HEK293 (cell line): Measurements from ENCODE around the gene SLC2A11.

Experiments used
- CTCF ChIA-PET: fragments of 350-600 bp; formaldehyde crosslinking; extraction: SDS; loops from one replicate; lab custom pipeline; 2021; ENCODE audit warnings: antibody characterized with exemption; lab: Yijun Ruan, JAX
- POLR2A ChIA-PET: fragments of 300-600 bp; formaldehyde crosslinking; extraction: SDS; loops from one replicate; lab custom pipeline; 2020; ENCODE audit warnings: antibody characterized with exemption, inconsistent platforms; lab: Yijun Ruan, JAX
- H3K27ac ChIP-seq: fragments of 200-500 bp; sonication (Bioruptor generic); 2 replicates; pipeline ENCODE4 v1.5.1; 2014; ENCODE audit warnings: low read depth, low read length, control low read depth, inconsistent platforms; ENCODE audit errors: extremely low read depth
- H3K36me3 ChIP-seq, 2 experiments: fragments of 200-500 bp in 1 of 2; sonication (Bioruptor generic) in 1 of 2; 1 replicate in 1 of 2; 2 replicates in 1 of 2; pipeline ENCODE4 v1.5.1; 2014 to 2017; ENCODE audit warnings: inconsistent platforms in 2 of 2, low read length in 2 of 2; ENCODE audit not compliant: control insufficient read depth in 2 of 2, insufficient read depth in 1 of 2
- H3K4me1 ChIP-seq: fragments of 200-500 bp; sonication (Bioruptor generic); 2 replicates; pipeline ENCODE4 v1.5.1; 2014; ENCODE audit warnings: mild to moderate bottlenecking, low read length, inconsistent platforms; ENCODE audit not compliant: control insufficient read depth, insufficient read depth
- H3K4me3 ChIP-seq: 2 replicates; pipeline ENCODE4 v1.5.1; 2011; ENCODE audit warnings: low read depth, mild to moderate bottlenecking, control low read depth, low read length, moderate library complexity
- H3K9me3 ChIP-seq: fragments of 200-500 bp; sonication (Bioruptor generic); 2 replicates; pipeline ENCODE4 v1.5.1; 2014; ENCODE audit warnings: low read depth, low read length, inconsistent platforms; ENCODE audit not compliant: control insufficient read depth, insufficient read depth
- PRDM1 ChIP-seq: fragments of 450-650 bp; formaldehyde crosslinking; IDR thresholded peaks from 2 replicates; pipeline ENCODE4; 2016; ENCODE audit warnings: missing biosample characterization, missing genetic modification characterization
- SALL2 ChIP-seq: fragments of 450-650 bp; formaldehyde crosslinking; IDR thresholded peaks from 2 replicates; pipeline ENCODE4 v1.5.0; 2017; ENCODE audit warnings: missing biosample characterization, mild to moderate bottlenecking, missing genetic modification characterization, borderline replicate concordance
- SETDB1 ChIP-seq: IDR thresholded peaks from one replicate; pipeline ENCODE4 v1.6.1; 2017; ENCODE audit warnings: mild to moderate bottlenecking, low read length, moderate library complexity, mixed read lengths; ENCODE audit not compliant: insufficient read length
- TRIM28 ChIP-seq: IDR thresholded peaks from 2 replicates; pipeline ENCODE4 v1.6.1; 2011; ENCODE audit warnings: low read length, control low read depth, borderline replicate concordance
- ZNF23 ChIP-seq: fragments of 450-650 bp; formaldehyde crosslinking; IDR thresholded peaks from 2 replicates; pipeline ENCODE4 v1.5.1; 2016; ENCODE audit warnings: missing biosample characterization, missing genetic modification characterization, borderline replicate concordance
- ZNF302 ChIP-seq: fragments of 450-650 bp; formaldehyde crosslinking; IDR thresholded peaks from 2 replicates; pipeline ENCODE4 v1.5.1; 2016; ENCODE audit warnings: missing biosample characterization, missing genetic modification characterization, low read depth
- ZNF354C ChIP-seq: fragments of 450-650 bp; formaldehyde crosslinking; IDR thresholded peaks from 2 replicates; pipeline ENCODE4 v1.5.1; 2016; ENCODE audit warnings: missing biosample characterization, missing genetic modification characterization, low read depth, borderline replicate concordance
- ZNF549 ChIP-seq: fragments of 450-650 bp; IDR thresholded peaks from 2 replicates; pipeline ENCODE4 v1.5.1; 2018; ENCODE audit warnings: missing biosample characterization, missing genetic modification characterization, mild to moderate bottlenecking, inconsistent platforms, moderate library complexity
- ZNF670 ChIP-seq: fragments of 450-650 bp; formaldehyde crosslinking; IDR thresholded peaks from 2 replicates; pipeline ENCODE4 v1.5.1; 2016; ENCODE audit warnings: missing biosample characterization, missing genetic modification characterization, low read depth
- ZNF776 ChIP-seq: fragments of 450-650 bp; formaldehyde crosslinking; IDR thresholded peaks from 2 replicates; pipeline ENCODE4 v1.5.0; 2017; ENCODE audit warnings: missing biosample characterization, missing genetic modification characterization, borderline replicate concordance
- ZNF791 ChIP-seq: fragments of 450-650 bp; formaldehyde crosslinking; IDR thresholded peaks from 2 replicates; pipeline ENCODE4 v1.5.1; 2016; ENCODE audit warnings: missing biosample characterization, missing genetic modification characterization
- TF ChIP-seq, protein P1 (sequence below): fragments of 450-650 bp; formaldehyde crosslinking; IDR thresholded peaks from 2 replicates; pipeline ENCODE4 v1.5.1; 2016; ENCODE audit warnings: missing biosample characterization, missing genetic modification characterization
- TF ChIP-seq, protein P2 (sequence below): fragments of 450-650 bp; formaldehyde crosslinking; IDR thresholded peaks from 2 replicates; pipeline ENCODE4 v1.5.1; 2016; ENCODE audit warnings: missing biosample characterization, missing genetic modification characterization, borderline replicate concordance
- TF ChIP-seq, protein P3 (sequence below): fragments of 450-650 bp; formaldehyde crosslinking; IDR thresholded peaks from 2 replicates; pipeline ENCODE4 v1.5.1; 2016; ENCODE audit warnings: missing biosample characterization, missing genetic modification characterization, borderline replicate concordance

Gene SLC2A11

DNA sequence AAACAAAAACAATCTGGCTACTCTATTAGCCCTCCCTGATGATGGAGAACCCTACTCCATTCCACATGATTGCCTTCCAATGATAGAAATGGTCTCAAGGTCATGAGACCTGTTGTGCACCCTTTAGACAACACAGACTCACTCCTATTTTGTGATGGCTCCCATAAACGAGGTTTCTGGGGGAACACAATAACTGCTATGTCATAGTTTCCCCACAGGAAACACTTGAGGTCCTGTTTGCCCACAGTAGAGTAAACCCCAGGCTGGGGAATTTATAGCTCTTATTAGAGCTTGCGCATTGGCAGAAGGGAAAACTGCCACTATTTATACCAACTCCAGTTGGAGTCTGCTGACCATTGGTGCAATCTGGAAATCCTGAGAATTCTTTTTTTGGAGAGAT is 65.2 kb downstream of the SLC2A11 start:
- H3K27ac ChIP-seq: no peak overlapping the region
- no peak overlapping the region for H3K4me3 ChIP-seq
- no peaks in the 10 kb centered on the region for H3K36me3 ChIP-seq
- H3K4me1 ChIP-seq: no peaks in the 10 kb centered on the region
- H3K9me3 ChIP-seq: no peaks in the 10 kb centered on the region
- ChIA-PET POLR2A (interaction anchor here (1.7 kb wide), 1 partner anchor 9 kb away, joined by 5 read pairs; no protein-coding TSS in a partner anchor), CTCF (no interaction called here)
- TF ChIP-seq, protein P1, sequence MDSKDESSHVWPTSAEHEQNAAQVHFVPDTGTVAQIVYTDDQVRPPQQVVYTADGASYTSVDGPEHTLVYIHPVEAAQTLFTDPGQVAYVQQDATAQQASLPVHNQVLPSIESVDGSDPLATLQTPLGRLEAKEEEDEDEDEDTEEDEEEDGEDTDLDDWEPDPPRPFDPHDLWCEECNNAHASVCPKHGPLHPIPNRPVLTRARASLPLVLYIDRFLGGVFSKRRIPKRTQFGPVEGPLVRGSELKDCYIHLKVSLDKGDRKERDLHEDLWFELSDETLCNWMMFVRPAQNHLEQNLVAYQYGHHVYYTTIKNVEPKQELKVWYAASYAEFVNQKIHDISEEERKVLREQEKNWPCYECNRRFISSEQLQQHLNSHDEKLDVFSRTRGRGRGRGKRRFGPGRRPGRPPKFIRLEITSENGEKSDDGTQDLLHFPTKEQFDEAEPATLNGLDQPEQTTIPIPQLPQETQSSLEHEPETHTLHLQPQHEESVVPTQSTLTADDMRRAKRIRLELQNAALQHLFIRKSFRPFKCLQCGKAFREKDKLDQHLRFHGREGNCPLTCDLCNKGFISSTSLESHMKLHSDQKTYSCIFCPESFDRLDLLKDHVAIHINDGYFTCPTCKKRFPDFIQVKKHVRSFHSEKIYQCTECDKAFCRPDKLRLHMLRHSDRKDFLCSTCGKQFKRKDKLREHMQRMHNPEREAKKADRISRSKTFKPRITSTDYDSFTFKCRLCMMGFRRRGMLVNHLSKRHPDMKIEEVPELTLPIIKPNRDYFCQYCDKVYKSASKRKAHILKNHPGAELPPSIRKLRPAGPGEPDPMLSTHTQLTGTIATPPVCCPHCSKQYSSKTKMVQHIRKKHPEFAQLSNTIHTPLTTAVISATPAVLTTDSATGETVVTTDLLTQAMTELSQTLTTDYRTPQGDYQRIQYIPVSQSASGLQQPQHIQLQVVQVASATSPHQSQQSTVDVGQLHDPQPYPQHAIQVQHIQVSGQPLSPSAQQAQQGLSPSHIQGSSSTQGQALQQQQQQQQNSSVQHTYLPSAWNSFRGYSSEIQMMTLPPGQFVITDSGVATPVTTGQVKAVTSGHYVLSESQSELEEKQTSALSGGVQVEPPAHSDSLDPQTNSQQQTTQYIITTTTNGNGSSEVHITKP (tag by site-specific recombination): no peak

DNA sequence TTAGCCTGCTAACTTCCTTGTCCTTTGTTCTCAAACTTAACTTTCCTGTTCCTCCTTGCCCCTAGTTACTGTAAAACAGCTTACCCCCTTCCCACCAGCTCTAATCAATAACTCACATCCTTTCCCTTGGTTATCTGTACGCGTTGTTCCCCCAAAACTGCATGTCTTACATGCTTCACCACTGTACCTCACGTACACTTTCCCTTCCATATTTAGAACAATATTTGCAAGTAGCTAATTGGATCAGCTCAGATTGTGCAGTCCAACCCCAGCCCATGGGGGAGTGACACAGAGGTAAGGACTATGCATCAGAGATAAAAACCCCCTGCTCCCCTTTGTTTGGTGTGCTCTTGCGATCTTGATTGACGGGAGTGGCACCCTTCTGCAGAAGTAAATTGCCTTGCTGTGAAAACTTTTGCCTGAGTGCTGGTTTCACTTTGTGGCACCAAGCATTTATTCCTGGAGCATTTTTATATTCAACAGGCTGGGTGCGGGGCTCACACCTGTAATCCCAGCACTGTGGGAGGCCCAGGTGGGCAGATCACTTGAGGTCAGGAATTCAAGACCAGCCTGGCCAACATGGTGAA is 67.4 kb downstream of the SLC2A11 start:
- ChIA-PET POLR2A (no interaction called here), CTCF (interaction anchor here (0.7 kb wide), 1 partner anchor 16 kb away, joined by 3 read pairs; no protein-coding TSS in a partner anchor)
- Histone ChIP-seq H3K9me3 (no peaks in the 10 kb centered on the region), H3K27ac (no peak overlapping the region), H3K36me3 (no peaks in the 10 kb centered on the region), H3K4me1 (no peaks in the 10 kb centered on the region), H3K4me3 (no peak overlapping the region)
- TF ChIP-seq ZNF23 (tag by site-specific recombination) (no peak), ZNF354C (tag by site-specific recombination) (no peak), TRIM28 (peak; percentile 93; the same call in 1 of the 2 replicates), SETDB1 (peak; percentile 96), ZNF302 (tag by site-specific recombination) (no peak)

DNA sequence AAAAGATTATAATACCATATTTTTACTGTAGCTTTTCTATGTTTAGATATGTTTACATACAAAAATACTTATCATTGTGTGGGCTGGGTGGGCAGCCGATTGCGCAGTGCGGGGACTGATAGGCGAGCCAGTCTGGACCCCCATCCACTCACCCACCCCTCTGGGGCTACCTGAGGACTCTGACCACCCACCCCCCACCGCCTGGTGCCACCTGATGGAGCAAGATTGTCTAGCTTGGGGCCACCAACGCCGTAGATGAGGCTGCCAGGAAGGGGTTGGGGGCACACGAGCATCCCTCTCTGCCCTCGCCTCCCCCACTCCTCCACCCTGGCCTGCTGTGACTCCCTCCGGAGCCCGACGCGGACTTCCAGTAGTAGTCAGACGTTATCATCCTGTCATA is 68.9 kb downstream of the SLC2A11 start:
- ChIA-PET CTCF (interaction anchor here (0.7 kb wide), 1 partner anchor 34 kb away, joined by 4 read pairs; no protein-coding TSS in a partner anchor), POLR2A (interaction anchor here (0.8 kb wide), 1 partner anchor 13 kb away, joined by 3 read pairs; no protein-coding TSS in a partner anchor)
- Histone ChIP-seq H3K4me3 (no peak overlapping the region), H3K27ac (no peak overlapping the region), H3K36me3 (no peaks in the 10 kb centered on the region), H3K9me3 (no peaks in the 10 kb centered on the region), H3K4me1 (no peaks in the 10 kb centered on the region)
- TF ChIP-seq, protein P2, sequence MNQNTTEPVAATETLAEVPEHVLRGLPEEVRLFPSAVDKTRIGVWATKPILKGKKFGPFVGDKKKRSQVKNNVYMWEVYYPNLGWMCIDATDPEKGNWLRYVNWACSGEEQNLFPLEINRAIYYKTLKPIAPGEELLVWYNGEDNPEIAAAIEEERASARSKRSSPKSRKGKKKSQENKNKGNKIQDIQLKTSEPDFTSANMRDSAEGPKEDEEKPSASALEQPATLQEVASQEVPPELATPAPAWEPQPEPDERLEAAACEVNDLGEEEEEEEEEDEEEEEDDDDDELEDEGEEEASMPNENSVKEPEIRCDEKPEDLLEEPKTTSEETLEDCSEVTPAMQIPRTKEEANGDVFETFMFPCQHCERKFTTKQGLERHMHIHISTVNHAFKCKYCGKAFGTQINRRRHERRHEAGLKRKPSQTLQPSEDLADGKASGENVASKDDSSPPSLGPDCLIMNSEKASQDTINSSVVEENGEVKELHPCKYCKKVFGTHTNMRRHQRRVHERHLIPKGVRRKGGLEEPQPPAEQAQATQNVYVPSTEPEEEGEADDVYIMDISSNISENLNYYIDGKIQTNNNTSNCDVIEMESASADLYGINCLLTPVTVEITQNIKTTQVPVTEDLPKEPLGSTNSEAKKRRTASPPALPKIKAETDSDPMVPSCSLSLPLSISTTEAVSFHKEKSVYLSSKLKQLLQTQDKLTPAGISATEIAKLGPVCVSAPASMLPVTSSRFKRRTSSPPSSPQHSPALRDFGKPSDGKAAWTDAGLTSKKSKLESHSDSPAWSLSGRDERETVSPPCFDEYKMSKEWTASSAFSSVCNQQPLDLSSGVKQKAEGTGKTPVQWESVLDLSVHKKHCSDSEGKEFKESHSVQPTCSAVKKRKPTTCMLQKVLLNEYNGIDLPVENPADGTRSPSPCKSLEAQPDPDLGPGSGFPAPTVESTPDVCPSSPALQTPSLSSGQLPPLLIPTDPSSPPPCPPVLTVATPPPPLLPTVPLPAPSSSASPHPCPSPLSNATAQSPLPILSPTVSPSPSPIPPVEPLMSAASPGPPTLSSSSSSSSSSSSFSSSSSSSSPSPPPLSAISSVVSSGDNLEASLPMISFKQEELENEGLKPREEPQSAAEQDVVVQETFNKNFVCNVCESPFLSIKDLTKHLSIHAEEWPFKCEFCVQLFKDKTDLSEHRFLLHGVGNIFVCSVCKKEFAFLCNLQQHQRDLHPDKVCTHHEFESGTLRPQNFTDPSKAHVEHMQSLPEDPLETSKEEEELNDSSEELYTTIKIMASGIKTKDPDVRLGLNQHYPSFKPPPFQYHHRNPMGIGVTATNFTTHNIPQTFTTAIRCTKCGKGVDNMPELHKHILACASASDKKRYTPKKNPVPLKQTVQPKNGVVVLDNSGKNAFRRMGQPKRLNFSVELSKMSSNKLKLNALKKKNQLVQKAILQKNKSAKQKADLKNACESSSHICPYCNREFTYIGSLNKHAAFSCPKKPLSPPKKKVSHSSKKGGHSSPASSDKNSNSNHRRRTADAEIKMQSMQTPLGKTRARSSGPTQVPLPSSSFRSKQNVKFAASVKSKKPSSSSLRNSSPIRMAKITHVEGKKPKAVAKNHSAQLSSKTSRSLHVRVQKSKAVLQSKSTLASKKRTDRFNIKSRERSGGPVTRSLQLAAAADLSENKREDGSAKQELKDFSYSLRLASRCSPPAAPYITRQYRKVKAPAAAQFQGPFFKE: no peak
- TF ChIP-seq ZNF791 (tag by site-specific recombination): no peak
- no peak for TF ChIP-seq ZNF670
- TF ChIP-seq ZNF776: no peak
- no peak for TF ChIP-seq SETDB1
- no peak for TF ChIP-seq ZNF549 (tag by site-specific recombination)
- TF ChIP-seq PRDM1 (tag by site-specific recombination): no peak
- TF ChIP-seq, protein P3, sequence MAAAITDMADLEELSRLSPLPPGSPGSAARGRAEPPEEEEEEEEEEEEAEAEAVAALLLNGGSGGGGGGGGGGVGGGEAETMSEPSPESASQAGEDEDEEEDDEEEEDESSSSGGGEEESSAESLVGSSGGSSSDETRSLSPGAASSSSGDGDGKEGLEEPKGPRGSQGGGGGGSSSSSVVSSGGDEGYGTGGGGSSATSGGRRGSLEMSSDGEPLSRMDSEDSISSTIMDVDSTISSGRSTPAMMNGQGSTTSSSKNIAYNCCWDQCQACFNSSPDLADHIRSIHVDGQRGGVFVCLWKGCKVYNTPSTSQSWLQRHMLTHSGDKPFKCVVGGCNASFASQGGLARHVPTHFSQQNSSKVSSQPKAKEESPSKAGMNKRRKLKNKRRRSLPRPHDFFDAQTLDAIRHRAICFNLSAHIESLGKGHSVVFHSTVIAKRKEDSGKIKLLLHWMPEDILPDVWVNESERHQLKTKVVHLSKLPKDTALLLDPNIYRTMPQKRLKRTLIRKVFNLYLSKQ (tag by site-specific recombination): no peak
- no peak for TF ChIP-seq SALL2
